GM12864 (cell line): ENCODE data around the gene USP17L12.
"Not testable (repeated sequence)": the region's sequence is repeated elsewhere in the genome, so short reads cannot be mapped to it uniquely, and the experiment has no call there.

Source experiments
- DNase-seq: peaks from one replicate; pipeline ENCODE4 v3.0.0-alpha.2; 2011; ENCODE audit warnings: low read depth
- H3K4me3 ChIP-seq: 2 replicates; pipeline ENCODE4 v1.5.1; 2011; ENCODE audit warnings: mild to moderate bottlenecking, low read depth, low read length, control low read depth

The USP17L12 gene

GRCh38 chr4:9219852-9220251 is at the start of gene USP17L12:
TSS of gene USP17L12 (plus strand) at chr4:9220152. CDS start at chr4:9220152, 0 bp downstream.
- H3K4me3 ChIP-seq, DNase-seq: not testable (repeated sequence)

GRCh38 chr4:9210357-9210756 is 9.6 kb upstream of the USP17L12 start, which contains the start of gene USP17L10:
TSS of gene USP17L10 (plus strand) at chr4:9210657. CDS start at chr4:9210657, 0 bp downstream.
- H3K4me3 ChIP-seq, DNase-seq: not testable (repeated sequence)

- not testable (repeated sequence) for H3K4me3 ChIP-seq, DNase-seq
Measured at GRCh38 chr4:9214701-9215100, 5.3 kb upstream of the USP17L12 start.

- not testable (repeated sequence) for H3K4me3 ChIP-seq
Measured at GRCh38 chr4:9215105-9215504, 4.8 kb upstream of the USP17L12 start, which contains the start of gene USP17L11. TSS of gene USP17L11 (plus strand) at chr4:9215405. CDS start at chr4:9215405, 0 bp downstream.

DNA sequence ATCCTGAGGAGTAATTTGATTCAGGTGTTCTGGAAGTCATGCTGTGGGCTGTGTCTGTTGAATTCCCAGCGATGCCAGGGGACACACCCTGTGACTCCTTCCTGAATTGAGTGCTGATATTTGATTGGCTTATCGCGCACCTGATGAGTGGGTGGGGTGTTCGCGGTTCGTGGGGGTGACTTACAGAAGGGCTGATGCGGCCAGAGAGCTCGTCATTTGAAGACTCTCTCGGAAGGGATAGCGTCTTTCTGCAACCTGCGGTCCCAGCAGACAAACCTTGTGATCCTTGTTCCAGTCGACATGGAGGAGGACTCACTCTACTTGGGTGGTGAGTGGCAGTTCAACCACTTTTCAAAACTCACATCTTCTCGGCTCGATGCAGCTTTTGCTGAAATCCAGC is 4.6 kb downstream of the USP17L12 start, which contains the start of gene USP17L13:
TSS of gene USP17L13 (plus strand) at position 301 of the 400 bp plus-strand sequence. CDS start at position 301, 0 bp downstream.
- not testable (repeated sequence) for DNase-seq, H3K4me3 ChIP-seq

More at GRCh38 chr4:9215105-9215504, 4.8 kb upstream of the USP17L12 start, which contains the start of gene USP17L11:
- DNase-seq: not testable (repeated sequence)

DNA sequence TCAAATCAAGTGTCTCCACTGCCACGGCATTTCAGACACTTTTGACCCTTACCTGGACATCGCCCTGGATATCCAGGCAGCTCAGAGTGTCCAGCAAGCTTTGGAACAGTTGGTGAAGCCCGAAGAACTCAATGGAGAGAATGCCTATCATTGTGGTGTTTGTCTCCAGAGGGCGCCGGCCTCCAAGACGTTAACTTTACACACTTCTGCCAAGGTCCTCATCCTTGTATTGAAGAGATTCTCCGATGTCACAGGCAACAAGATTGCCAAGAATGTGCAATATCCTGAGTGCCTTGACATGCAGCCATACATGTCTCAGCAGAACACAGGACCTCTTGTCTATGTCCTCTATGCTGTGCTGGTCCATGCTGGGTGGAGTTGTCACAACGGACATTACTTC is 10.3 kb downstream of the USP17L12 start:
- not testable (repeated sequence) for H3K4me3 ChIP-seq, DNase-seq

DNA sequence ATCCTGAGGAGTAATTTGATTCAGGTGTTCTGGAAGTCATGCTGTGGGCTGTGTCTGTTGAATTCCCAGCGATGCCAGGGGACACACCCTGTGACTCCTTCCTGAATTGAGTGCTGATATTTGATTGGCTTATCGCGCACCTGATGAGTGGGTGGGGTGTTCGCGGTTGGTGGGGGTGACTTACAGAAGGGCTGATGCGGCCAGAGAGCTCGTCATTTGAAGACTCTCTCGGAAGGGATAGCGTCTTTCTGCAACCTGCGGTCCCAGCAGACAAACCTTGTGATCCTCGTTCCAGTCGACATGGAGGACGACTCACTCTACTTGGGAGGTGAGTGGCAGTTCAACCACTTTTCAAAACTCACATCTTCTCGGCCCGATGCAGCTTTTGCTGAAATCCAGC is 14.1 kb downstream of the USP17L12 start, which contains the start of gene USP17L15:
TSS of gene USP17L15 (plus strand) at position 301 of the 400 bp plus-strand sequence. CDS start at position 301, 0 bp downstream.
- DNase-seq, H3K4me3 ChIP-seq: not testable (repeated sequence)

DNA sequence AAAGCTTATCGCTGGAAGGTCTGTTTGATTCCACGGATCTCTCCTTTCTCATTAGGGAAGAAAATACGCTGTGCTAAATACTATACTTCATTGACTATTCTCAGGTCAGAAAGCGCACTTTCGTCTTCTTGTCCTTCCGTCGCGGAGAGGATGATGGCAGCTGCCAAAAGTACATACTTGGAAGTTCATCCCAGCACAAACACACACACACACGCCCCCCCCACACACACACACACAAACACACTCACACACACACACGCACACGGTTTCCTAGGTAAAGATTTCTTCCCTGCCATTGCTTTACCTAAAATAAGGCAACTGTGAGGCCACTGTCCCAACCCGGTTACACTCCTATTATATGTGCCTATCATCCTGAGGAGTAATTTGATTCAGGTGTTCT is 18.5 kb downstream of the USP17L12 start:
- DNase-seq: not testable (repeated sequence)

DNA sequence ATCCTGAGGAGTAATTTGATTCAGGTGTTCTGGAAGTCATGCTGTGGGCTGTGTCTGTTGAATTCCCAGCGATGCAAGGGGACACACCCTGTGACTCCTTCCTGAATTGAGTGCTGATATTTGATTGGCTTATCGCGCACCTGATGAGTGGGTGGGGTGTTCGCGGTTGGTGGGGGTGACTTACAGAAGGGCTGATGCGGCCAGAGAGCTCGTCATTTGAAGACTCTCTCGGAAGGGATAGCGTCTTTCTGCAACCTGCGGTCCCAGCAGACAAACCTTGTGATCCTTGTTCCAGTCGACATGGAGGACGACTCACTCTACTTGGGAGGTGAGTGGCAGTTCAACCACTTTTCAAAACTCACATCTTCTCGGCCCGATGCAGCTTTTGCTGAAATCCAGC is 23.6 kb downstream of the USP17L12 start, which contains the start of gene USP17L17:
TSS of gene USP17L17 (plus strand) at position 301 of the 400 bp plus-strand sequence. CDS start at position 301, 0 bp downstream.
- not testable (repeated sequence) for H3K4me3 ChIP-seq, DNase-seq

More for the DNA sequence above, 18.5 kb downstream of the USP17L12 start:
- not testable (repeated sequence) for H3K4me3 ChIP-seq

DNA sequence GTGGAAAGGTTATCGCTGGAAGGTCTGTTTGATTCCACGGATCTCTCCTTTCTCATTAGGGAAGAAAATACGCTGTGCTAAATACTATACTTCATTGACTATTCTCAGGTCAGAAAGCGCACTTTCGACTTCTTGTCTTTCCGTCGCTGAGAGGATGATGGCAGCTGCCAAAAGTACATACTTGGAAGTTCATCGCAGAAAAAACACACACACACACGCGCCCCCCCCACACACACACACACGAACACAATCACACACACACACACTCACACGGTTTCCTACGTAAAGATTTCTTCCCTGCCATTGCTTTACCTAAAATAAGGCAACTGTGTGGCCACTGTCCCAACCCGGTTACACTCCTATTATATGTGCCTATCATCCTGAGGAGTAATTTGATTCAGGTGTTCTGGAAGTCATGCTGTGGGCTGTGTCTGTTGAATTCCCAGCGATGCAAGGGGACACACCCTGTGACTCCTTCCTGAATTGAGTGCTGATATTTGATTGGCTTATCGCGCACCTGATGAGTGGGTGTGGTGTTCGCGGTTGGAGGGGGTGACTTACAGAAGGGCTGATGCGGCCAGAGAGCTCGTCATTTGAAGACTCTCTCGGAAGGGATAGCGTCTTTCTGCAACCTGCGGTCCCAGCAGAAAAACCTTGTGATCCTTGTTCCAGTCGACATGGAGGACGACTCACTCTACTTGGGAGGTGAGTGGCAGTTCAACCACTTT is 28.2 kb downstream of the USP17L12 start, which contains the start of gene USP17L18:
TSS of gene USP17L18 (plus strand) at position 678 of the 728 bp plus-strand sequence. CDS start at position 678, 0 bp downstream.
- H3K4me3 ChIP-seq, DNase-seq: not testable (repeated sequence)

DNA sequence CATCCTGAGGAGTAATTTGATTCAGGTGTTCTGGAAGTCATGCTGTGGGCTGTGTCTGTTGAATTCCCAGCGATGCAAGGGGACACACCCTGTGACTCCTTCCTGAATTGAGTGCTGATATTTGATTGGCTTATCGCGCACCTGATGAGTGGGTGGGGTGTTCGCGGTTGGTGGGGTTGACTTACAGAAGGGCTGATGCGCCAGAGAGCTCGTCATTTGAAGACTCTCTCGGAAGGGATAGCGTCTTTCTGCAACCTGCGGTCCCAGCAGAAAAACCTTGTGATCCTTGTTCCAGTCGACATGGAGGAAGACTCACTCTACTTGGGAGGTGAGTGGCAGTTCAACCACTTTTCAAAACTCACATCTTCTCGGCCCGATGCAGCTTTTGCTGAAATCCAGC is 33.1 kb downstream of the USP17L12 start, which contains the start of gene USP17L19:
TSS of gene USP17L19 (plus strand) at position 301 of the 400 bp plus-strand sequence. CDS start at position 301, 0 bp downstream.
- DNase-seq: not testable (repeated sequence)

DNA sequence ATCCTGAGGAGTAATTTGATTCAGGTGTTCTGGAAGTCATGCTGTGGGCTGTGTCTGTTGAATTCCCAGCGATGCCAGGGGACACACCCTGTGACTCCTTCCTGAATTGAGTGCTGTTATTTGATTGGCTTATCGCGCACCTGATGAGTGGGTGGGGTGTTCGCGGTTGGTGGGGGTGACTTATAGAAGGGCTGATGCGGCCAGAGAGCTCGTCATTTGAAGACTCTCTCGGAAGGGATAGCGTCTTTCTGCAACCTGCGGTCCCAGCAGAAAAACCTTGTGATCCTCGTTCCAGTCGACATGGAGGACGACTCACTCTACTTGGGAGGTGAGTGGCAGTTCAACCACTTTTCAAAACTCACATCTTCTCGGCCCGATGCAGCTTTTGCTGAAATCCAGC is 37.9 kb downstream of the USP17L12 start, which contains the start of gene USP17L20:
TSS of gene USP17L20 (plus strand) at position 301 of the 400 bp plus-strand sequence. CDS start at position 301, 0 bp downstream.
- H3K4me3 ChIP-seq, DNase-seq: not testable (repeated sequence)

More for the DNA sequence above, 33.1 kb downstream of the USP17L12 start, which contains the start of gene USP17L19:
- not testable (repeated sequence) for H3K4me3 ChIP-seq

DNA sequence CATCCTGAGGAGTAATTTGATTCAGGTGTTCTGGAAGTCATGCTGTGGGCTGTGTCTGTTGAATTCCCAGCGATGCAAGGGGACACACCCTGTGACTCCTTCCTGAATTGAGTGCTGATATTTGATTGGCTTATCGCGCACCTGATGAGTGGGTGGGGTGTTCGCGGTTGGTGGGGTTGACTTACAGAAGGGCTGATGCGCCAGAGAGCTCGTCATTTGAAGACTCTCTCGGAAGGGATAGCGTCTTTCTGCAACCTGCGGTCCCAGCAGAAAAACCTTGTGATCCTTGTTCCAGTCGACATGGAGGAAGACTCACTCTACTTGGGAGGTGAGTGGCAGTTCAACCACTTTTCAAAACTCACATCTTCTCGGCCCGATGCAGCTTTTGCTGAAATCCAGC is 42.6 kb downstream of the USP17L12 start, which contains the start of gene USP17L21:
TSS of gene USP17L21 (plus strand) at position 301 of the 400 bp plus-strand sequence. CDS start at position 301, 0 bp downstream.
- not testable (repeated sequence) for H3K4me3 ChIP-seq

DNA sequence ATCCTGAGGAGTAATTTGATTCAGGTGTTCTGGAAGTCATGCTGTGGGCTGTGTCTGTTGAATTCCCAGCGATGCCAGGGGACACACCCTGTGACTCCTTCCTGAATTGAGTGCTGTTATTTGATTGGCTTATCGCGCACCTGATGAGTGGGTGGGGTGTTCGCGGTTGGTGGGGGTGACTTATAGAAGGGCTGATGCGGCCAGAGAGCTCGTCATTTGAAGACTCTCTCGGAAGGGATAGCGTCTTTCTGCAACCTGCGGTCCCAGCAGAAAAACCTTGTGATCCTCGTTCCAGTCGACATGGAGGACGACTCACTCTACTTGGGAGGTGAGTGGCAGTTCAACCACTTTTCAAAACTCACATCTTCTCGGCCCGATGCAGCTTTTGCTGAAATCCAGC is 47.4 kb downstream of the USP17L12 start, which contains the start of gene USP17L22:
TSS of gene USP17L22 (plus strand) at position 301 of the 400 bp plus-strand sequence. CDS start at position 301, 0 bp downstream.
- not testable (repeated sequence) for H3K4me3 ChIP-seq, DNase-seq

More for the DNA sequence above, 42.6 kb downstream of the USP17L12 start, which contains the start of gene USP17L21:
- not testable (repeated sequence) for DNase-seq
